Activated CD4-positive, alpha-beta T cell treated with anti-CD3 and anti-CD28 coated beads for 1 hour (primary cell): ENCODE data around the gene SPANXA1.
"Not testable (repeated sequence)": the region's sequence is repeated elsewhere in the genome, so short reads cannot be mapped to it uniquely, and the experiment has no call there.

ENCODE experiments used
- DNase-seq: peaks from one replicate; pipeline ENCODE4 v3.0.0-alpha.2; 2020

Gene SPANXA1, protein sequence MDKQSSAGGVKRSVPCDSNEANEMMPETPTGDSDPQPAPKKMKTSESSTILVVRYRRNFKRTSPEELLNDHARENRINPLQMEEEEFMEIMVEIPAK

DNA sequence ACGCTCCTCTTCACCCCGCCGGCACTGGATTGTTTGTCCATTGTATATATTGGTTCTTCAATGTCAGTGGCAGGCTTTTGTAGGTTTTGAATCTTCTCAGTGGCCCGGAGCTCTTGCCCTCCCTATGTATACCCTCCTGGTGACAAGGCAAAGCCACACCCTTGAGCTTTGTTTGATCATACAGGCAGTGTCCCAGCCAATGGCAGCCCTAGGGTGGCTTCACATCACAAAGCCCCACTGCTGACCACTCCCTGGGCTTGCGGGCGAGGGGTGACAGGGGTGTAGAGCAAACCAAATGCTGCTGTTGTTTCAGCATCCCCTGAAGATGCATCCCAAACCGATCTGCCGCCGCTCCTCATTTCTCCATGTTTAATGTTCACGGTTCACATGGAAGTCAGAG, at the start of gene SPANXA1:
Gene SPANXA1 (minus strand): TSS at position 101 of the 400 bp plus-strand sequence. CDS start 60 bp downstream, at position 41.
- DNase-seq, result not testable (repeated sequence)

DNA sequence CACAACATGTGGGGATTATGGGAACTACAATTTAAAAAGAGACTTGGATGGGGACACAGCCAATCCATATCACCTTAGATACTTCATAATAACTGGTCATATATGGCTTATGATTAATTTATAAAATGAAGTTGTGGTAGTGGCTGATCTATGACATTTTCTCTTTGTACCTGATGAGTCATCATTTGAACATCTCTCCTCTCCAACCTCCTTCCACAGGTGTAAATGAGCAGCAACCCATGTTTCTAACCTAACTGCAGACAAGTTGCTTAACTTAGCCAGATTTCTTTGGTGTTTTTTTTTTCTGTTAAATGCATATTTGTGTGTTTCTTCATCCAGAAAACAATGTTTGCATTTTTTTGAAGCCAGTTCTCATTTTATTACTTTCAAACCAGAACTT, 47.6 kb upstream of the SPANXA1 start:
- no peak for DNase-seq

DNA sequence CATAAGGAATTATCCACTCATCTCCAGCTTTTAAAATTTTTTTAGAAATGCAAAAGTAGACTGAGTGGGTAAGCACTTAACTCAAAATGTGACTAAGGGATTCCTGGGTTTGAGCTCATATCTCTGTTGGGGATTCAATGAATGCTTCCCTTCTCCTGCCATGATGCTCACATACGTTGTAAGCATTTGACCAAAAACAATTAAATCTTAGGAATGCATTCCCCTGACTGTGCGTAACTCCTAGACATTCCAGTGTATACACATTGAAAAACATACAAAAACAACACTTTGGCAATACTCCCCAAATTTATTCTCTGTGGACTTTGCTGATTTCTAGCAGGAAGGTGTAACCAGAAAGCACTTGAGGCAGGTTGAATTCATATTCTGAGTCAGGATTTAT, 34.8 kb upstream of the SPANXA1 start:
- DNase-seq, result no peak

DNA sequence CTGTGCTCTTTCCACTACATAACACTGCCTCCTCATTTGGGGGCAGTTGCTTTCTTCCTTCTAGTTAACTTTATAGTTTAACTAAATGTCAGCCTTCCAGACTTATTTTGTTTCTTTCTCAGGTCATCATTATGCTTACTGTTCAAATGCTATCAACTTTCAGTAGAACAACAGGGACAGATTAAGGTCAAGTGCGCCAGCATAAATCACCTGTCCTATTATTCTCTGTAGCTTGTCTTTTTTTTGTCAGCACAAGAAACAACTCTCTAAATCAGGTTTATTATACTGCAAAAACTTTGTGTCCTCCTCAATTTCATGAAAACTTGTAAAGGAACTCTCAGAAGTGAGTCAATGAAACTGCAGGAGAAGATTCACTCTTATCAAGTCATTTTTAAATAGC, 24.6 kb upstream of the SPANXA1 start:
- DNase-seq, result no peak

DNA sequence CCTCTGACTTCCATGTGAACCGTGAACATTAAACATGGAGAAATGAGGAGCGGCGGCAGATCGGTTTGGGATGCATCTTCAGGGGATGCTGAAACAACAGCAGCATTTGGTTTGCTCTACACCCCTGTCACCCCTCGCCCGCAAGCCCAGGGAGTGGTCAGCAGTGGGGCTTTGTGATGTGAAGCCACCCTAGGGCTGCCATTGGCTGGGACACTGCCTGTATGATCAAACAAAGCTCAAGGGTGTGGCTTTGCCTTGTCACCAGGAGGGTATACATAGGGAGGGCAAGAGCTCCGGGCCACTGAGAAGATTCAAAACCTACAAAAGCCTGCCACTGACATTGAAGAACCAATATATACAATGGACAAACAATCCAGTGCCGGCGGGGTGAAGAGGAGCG, 4.9 kb upstream of the SPANXA1 start, which contains the start of gene SPANXA2:
Gene SPANXA2 (plus strand): TSS at position 301 of the 400 bp plus-strand sequence. CDS start 60 bp downstream, at position 361.
- not testable (repeated sequence) for DNase-seq

DNA sequence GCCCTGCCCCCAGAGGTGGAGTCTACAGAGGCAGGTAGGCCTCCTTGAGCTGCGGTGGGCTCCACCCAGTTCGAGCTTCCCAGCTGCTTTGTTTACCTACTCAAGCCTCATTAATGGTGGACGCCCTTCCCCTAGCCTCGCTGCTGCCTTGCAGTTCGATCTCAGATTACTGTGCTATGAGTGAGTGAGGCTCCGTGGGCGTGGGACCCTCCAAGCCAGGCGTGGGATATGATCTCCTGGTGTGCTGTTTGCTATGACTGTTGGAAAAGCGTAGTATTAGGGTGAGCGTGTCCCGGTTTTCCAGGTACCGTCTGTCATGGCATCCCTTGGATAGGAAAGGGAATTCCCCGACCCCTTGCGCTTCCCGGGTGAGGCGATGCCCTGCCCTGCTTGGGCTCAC, 42.0 kb downstream of the SPANXA1 start:
- not testable (repeated sequence) for DNase-seq
